ENCODE measurements around the gene NPAS3. TPM values are rescaled to one million over a fixed set of nuclear protein-coding genes. Genes with fewer than 3 reads are reported as not detected.

Gene NPAS3
- total and polyA plus RNA-seq, 2 of the 13 experiments (the other 11 are each of a cell fraction or from before 2014, with no cell fraction given) = not detected

DNA sequence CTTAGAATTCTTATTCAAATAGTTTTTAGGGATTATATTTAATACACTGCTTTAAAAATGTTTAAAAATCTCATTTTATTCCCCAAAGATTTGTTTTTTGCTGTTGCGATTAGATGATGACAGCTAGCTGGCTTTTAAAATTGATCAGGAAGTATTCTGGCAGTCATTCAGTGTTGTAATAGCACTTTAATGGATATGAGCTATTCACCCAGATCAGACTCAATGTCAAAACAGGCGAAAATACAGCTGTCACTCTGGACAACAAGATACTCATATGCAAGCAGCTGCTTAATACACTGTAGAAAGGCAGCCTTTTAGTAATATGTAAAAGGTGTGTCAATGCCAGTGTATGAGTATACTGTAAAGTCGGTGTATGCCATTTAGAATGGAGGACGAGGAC lies 91.7 kb downstream of the NPAS3 start:
- H3K4me1 ChIP-seq (ENCODE audit: insufficient read depth, low read length) = no peaks in the 10 kb centered on the region
- BruUV-seq (replicated peaks) = no TSS peak
- H4K20me1 ChIP-seq (ENCODE audit: insufficient read depth, low read length) = no peaks in the 10 kb centered on the region
- H3K27me3 ChIP-seq (ENCODE audit: control insufficient read depth in 1 of 2, insufficient read depth in 2 of 2, low read length in 2 of 2) = no peaks in the 10 kb centered on the region
- no peak overlapping the region for H3K9ac ChIP-seq (ENCODE audit: insufficient read depth, low read depth, low read length)
- no peak overlapping the region for H3K27ac ChIP-seq (ENCODE audit: extremely low read length, insufficient read depth, low read length)
- no peak for ATAC-seq
- intact Hi-C loops (cut with micrococcal nuclease; ENCODE audit: unreplicated experiment) (no loop called here), in situ Hi-C loops (cut with HindIII; ENCODE audit: extremely low pct_ligation_motif_present, low pct_unique_long_range_greater_than_20kb) (no loop called here)
- H3K79me2 ChIP-seq (ENCODE audit: insufficient read depth, low read length) = no peaks in the 10 kb centered on the region
- POLR2A ChIA-PET = no interaction called here
- WGBS (ENCODE audit: low lambda C conversion rate) = 21% methylated on average over 4 of the region's 4 CpGs
- H3K4me3 ChIP-seq (replicated peaks in 1 of 3; ENCODE audit: insufficient read depth in 1 of 3, low read depth in 2 of 3, low read length in 3 of 3) = no peak overlapping the region
- no peak for FAIRE-seq
- DNase-seq (ENCODE audit: low spot score) = no peak
- peaks cover 17% of the 10 kb centered on the region; the same call in 1 of the 2 replicates for H3K9me3 ChIP-seq (ENCODE audit: low read length)
- no peaks in the 10 kb centered on the region for H3K36me3 ChIP-seq (replicated peaks in 1 of 2; ENCODE audit: control insufficient read depth in 1 of 2, insufficient read depth in 2 of 2, low read length in 2 of 2)
- no peak overlapping the region for H3K4me2 ChIP-seq (ENCODE audit: low read depth, low read length)
- no peak overlapping the region for H2AFZ ChIP-seq (ENCODE audit: low read length)
- CTCF ChIA-PET (ENCODE audit: low intra/inter-chr PET ratio, low total read pairs) = no interaction called here
- TF ChIP-seq, protein P1, sequence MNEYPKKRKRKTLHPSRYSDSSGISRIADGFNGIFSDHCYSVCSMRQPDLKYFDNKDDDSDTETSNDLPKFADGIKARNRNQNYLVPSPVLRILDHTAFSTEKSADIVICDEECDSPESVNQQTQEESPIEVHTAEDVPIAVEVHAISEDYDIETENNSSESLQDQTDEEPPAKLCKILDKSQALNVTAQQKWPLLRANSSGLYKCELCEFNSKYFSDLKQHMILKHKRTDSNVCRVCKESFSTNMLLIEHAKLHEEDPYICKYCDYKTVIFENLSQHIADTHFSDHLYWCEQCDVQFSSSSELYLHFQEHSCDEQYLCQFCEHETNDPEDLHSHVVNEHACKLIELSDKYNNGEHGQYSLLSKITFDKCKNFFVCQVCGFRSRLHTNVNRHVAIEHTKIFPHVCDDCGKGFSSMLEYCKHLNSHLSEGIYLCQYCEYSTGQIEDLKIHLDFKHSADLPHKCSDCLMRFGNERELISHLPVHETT (CRISPR knock-in tag; conservative IDR thresholded peaks at IDR 0.05) = no peak
- no peak for TF ChIP-seq ZNF329 (CRISPR knock-in tag; IDR thresholded peaks at IDR 0.05; ENCODE audit: low read depth)
- TF ChIP-seq REL (CRISPR knock-in tag; conservative IDR thresholded peaks at IDR 0.05) = no peak
- TF ChIP-seq ZNF572 (CRISPR knock-in tag; IDR thresholded peaks at IDR 0.05) = no peak
- TF ChIP-seq, protein P2, sequence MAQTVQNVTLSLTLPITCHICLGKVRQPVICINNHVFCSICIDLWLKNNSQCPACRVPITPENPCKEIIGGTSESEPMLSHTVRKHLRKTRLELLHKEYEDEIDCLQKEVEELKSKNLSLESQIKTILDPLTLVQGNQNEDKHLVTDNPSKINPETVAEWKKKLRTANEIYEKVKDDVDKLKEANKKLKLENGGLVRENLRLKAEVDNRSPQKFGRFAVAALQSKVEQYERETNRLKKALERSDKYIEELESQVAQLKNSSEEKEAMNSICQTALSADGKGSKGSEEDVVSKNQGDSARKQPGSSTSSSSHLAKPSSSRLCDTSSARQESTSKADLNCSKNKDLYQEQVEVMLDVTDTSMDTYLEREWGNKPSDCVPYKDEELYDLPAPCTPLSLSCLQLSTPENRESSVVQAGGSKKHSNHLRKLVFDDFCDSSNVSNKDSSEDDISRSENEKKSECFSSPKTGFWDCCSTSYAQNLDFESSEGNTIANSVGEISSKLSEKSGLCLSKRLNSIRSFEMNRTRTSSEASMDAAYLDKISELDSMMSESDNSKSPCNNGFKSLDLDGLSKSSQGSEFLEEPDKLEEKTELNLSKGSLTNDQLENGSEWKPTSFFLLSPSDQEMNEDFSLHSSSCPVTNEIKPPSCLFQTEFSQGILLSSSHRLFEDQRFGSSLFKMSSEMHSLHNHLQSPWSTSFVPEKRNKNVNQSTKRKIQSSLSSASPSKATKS (CRISPR knock-in tag; IDR thresholded peaks at IDR 0.05) = no peak
- TF ChIP-seq, protein P3, sequence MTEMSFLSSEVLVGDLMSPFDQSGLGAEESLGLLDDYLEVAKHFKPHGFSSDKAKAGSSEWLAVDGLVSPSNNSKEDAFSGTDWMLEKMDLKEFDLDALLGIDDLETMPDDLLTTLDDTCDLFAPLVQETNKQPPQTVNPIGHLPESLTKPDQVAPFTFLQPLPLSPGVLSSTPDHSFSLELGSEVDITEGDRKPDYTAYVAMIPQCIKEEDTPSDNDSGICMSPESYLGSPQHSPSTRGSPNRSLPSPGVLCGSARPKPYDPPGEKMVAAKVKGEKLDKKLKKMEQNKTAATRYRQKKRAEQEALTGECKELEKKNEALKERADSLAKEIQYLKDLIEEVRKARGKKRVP (CRISPR knock-in tag; IDR thresholded peaks at IDR 0.05) = no peak
- TF ChIP-seq, protein P4, sequence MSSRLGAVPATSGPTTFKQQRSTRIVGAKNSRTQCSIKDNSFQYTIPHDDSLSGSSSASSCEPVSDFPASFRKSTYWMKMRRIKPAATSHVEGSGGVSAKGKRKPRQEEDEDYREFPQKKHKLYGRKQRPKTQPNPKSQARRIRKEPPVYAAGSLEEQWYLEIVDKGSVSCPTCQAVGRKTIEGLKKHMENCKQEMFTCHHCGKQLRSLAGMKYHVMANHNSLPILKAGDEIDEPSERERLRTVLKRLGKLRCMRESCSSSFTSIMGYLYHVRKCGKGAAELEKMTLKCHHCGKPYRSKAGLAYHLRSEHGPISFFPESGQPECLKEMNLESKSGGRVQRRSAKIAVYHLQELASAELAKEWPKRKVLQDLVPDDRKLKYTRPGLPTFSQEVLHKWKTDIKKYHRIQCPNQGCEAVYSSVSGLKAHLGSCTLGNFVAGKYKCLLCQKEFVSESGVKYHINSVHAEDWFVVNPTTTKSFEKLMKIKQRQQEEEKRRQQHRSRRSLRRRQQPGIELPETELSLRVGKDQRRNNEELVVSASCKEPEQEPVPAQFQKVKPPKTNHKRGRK (CRISPR knock-in tag; IDR thresholded peaks at IDR 0.05) = no peak
- no peak for TF ChIP-seq ZNF768 (CRISPR knock-in tag; IDR thresholded peaks at IDR 0.05)
- TF ChIP-seq ZBTB7B (CRISPR knock-in tag; IDR thresholded peaks at IDR 0.05) = no peak
- no peak for TF ChIP-seq MED13 (CRISPR knock-in tag; IDR thresholded peaks at IDR 0.05)
- TF ChIP-seq SMARCE1 (IDR thresholded peaks at IDR 0.05; ENCODE audit: borderline replicate concordance) = no peak
- no peak for TF ChIP-seq ZFP62 (CRISPR knock-in tag; IDR thresholded peaks at IDR 0.05)
- TF ChIP-seq, protein P5, sequence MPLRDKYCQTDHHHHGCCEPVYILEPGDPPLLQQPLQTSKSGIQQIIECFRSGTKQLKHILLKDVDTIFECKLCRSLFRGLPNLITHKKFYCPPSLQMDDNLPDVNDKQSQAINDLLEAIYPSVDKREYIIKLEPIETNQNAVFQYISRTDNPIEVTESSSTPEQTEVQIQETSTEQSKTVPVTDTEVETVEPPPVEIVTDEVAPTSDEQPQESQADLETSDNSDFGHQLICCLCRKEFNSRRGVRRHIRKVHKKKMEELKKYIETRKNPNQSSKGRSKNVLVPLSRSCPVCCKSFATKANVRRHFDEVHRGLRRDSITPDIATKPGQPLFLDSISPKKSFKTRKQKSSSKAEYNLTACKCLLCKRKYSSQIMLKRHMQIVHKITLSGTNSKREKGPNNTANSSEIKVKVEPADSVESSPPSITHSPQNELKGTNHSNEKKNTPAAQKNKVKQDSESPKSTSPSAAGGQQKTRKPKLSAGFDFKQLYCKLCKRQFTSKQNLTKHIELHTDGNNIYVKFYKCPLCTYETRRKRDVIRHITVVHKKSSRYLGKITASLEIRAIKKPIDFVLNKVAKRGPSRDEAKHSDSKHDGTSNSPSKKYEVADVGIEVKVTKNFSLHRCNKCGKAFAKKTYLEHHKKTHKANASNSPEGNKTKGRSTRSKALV (CRISPR knock-in tag; IDR thresholded peaks at IDR 0.05) = no peak
- TF ChIP-seq ZC3H4 (CRISPR knock-in tag; IDR thresholded peaks at IDR 0.05; ENCODE audit: borderline replicate concordance) = no peak
- no peak for TF ChIP-seq RORA (CRISPR knock-in tag; IDR thresholded peaks at IDR 0.05)
- TF ChIP-seq BORCS8-MEF2B (CRISPR knock-in tag; IDR thresholded peaks at IDR 0.05) = no peak
- TF ChIP-seq, protein P6, sequence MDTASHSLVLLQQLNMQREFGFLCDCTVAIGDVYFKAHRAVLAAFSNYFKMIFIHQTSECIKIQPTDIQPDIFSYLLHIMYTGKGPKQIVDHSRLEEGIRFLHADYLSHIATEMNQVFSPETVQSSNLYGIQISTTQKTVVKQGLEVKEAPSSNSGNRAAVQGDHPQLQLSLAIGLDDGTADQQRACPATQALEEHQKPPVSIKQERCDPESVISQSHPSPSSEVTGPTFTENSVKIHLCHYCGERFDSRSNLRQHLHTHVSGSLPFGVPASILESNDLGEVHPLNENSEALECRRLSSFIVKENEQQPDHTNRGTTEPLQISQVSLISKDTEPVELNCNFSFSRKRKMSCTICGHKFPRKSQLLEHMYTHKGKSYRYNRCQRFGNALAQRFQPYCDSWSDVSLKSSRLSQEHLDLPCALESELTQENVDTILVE (CRISPR knock-in tag; IDR thresholded peaks at IDR 0.05) = no peak

Data from HepG2 (cell line).